HepG2 (cell line): Measurements from ENCODE around the gene POLR1D. TPM values are rescaled to one million over a fixed set of nuclear protein-coding genes. Genes with fewer than 3 reads are reported as not detected.

Experiments
- ATAC-seq: fragments of 200-7000 bp; cut with Tn5 transposase; 3 replicates; pipeline ENCODE4 v1.9.1; 2020; ENCODE audit warnings: mild to moderate bottlenecking, moderate library complexity
- BruUV-seq: library from RNA; stranded (reverse); fragments of 400-500 nt; replicated peaks from 2 replicates; lab custom pipeline; 2021; lab: Mats Ljungman, UMichigan
- CTCF ChIA-PET: fragments of 300-600 bp; formaldehyde crosslinking; extraction: SDS; loops from one replicate; lab custom pipeline; 2021; ENCODE audit warnings: low total read pairs, inconsistent platforms, low intra/inter-chr PET ratio; lab: Yijun Ruan, JAX
- POLR2A ChIA-PET: fragments of 350-600 bp; sonication (Branson Sonifier 250); formaldehyde crosslinking; loops from one replicate; lab custom pipeline; 2020; ENCODE audit warnings: antibody characterized with exemption, inconsistent platforms; lab: Yijun Ruan, JAX
- DNase-seq: peaks from one replicate; pipeline ENCODE4 v3.0.0-alpha.2; 2015; ENCODE audit warnings: low spot score
- FAIRE-seq: peaks from 3 replicates; lab custom pipeline; 2011; peaks lifted over from hg19 to GRCh38; lab: Jason Lieb, UNC
- H2AFZ ChIP-seq: one replicate; pipeline ENCODE4 v1.6.1; 2011; ENCODE audit warnings: low read length, inconsistent platforms
- H3K27ac ChIP-seq: fragments of 300-600 bp; 3 replicates; pipeline ENCODE4 v1.8.0; 2011; ENCODE audit warnings: mixed run types, mild to moderate bottlenecking, mixed read lengths, low read length, inconsistent platforms; ENCODE audit not compliant: insufficient read depth; ENCODE audit errors: extremely low read length
- H3K27me3 ChIP-seq, 2 experiments: fragments of 200-600 bp in 1 of 2; 2 replicates in 1 of 2; 3 replicates in 1 of 2; pipeline versions ENCODE4 v1.6.0 to v1.8.0; 2011; ENCODE audit warnings: low read length in 2 of 2, mild to moderate bottlenecking in 2 of 2, moderate library complexity in 2 of 2, inconsistent platforms in 1 of 2; ENCODE audit not compliant: insufficient read depth in 2 of 2, control insufficient read depth in 1 of 2
- H3K36me3 ChIP-seq, 2 experiments: fragments of 200-600 bp in 1 of 2; replicated peaks in 1 of 2; 2 replicates in 1 of 2; 3 replicates in 1 of 2; pipeline versions ENCODE4 v1.5.1 to v1.8.0; 2011; ENCODE audit warnings: low read length in 2 of 2, inconsistent platforms in 1 of 2; ENCODE audit not compliant: insufficient read depth in 2 of 2, control insufficient read depth in 1 of 2
- H3K4me1 ChIP-seq: 2 replicates; pipeline ENCODE4 v1.5.1; 2012; ENCODE audit warnings: low read length, inconsistent platforms; ENCODE audit not compliant: insufficient read depth
- H3K4me2 ChIP-seq: 2 replicates; pipeline ENCODE4 v1.6.0; 2011; ENCODE audit warnings: low read depth, low read length, inconsistent platforms
- H3K4me3 ChIP-seq, 3 experiments: fragments of 200-600 bp in 1 of 3; sonication (generic), shearing (Covaris generic) in 1 of 3; replicated peaks in 1 of 3; 2 replicates each; pipeline ENCODE4 v1.5.1; 2011 to 2016; ENCODE audit warnings: low read length in 3 of 3, inconsistent platforms in 2 of 3, low read depth in 2 of 3, mild to moderate bottlenecking in 2 of 3, control low read depth in 1 of 3, mixed read lengths in 1 of 3; ENCODE audit not compliant: insufficient read depth in 1 of 3
- H3K79me2 ChIP-seq: one replicate; pipeline ENCODE4 v1.6.1; 2011; ENCODE audit warnings: low read length, inconsistent platforms; ENCODE audit not compliant: insufficient read depth
- H3K9ac ChIP-seq: 2 replicates; pipeline ENCODE4 v1.6.0; 2011; ENCODE audit warnings: mild to moderate bottlenecking, low read depth, low read length, inconsistent platforms; ENCODE audit not compliant: insufficient read depth
- H3K9me3 ChIP-seq: 2 replicates; pipeline ENCODE4 v1.5.1; 2012; ENCODE audit warnings: mild to moderate bottlenecking, low read length
- H4K20me1 ChIP-seq: 2 replicates; pipeline ENCODE4 v1.6.0; 2011; ENCODE audit warnings: inconsistent platforms, mild to moderate bottlenecking, low read length, moderate library complexity; ENCODE audit not compliant: insufficient read depth
- ATF7-NPFF ChIP-seq: sonication (generic); formaldehyde crosslinking; IDR thresholded peaks from 2 replicates; pipeline ENCODE4 v1.8.1; 2023; ENCODE audit warnings: mild to moderate bottlenecking, low read depth, missing genetic modification reagents, moderate library complexity
- HES4 ChIP-seq: sonication (generic); formaldehyde crosslinking; IDR thresholded peaks from 2 replicates; pipeline ENCODE4 v1.9.0; 2021; ENCODE audit warnings: mild to moderate bottlenecking, missing genetic modification reagents, borderline replicate concordance
- HNRNPK ChIP-seq: fragments of 200-400 bp; formaldehyde crosslinking; IDR thresholded peaks from 2 replicates; pipeline ENCODE4 v1.6.1; 2018; ENCODE audit warnings: low read length, low read depth, moderate library complexity, mild to moderate bottlenecking; ENCODE audit not compliant: poor library complexity, severe bottlenecking
- IKZF4 ChIP-seq: sonication (generic); formaldehyde crosslinking; IDR thresholded peaks from 2 replicates; pipeline ENCODE4 v1.5.1; 2020; ENCODE audit warnings: borderline replicate concordance, mild to moderate bottlenecking, low read depth, missing genetic modification reagents; ENCODE audit errors: not compliant biosample characterization
- IRF2 ChIP-seq: IDR thresholded peaks from 2 replicates; pipeline ENCODE4 v1.6.1; 2018; ENCODE audit warnings: missing genetic modification reagents, missing compliant biosample characterization
- MEIS1 ChIP-seq: sonication (generic); formaldehyde crosslinking; IDR thresholded peaks from 2 replicates; pipeline ENCODE4 v1.9.0; 2021; ENCODE audit warnings: mild to moderate bottlenecking, missing genetic modification reagents, moderate library complexity, borderline replicate concordance
- RBAK ChIP-seq: sonication (generic); formaldehyde crosslinking; IDR thresholded peaks from 2 replicates; pipeline ENCODE4 v1.5.1; 2020; ENCODE audit warnings: mild to moderate bottlenecking, missing genetic modification reagents
- SALL2 ChIP-seq: sonication (generic); formaldehyde crosslinking; IDR thresholded peaks from 2 replicates; pipeline ENCODE4 v1.8.1; 2023; ENCODE audit warnings: mild to moderate bottlenecking, missing genetic modification reagents, inconsistent platforms
- SMAD3 ChIP-seq: sonication (generic); formaldehyde crosslinking; IDR thresholded peaks from 2 replicates; pipeline ENCODE4 v1.4.0; 2020; ENCODE audit warnings: missing genetic modification reagents
- TCF7L2 ChIP-seq: IDR thresholded peaks from 2 replicates; pipeline ENCODE4 v1.6.1; 2011; ENCODE audit warnings: mild to moderate bottlenecking, low read depth, low read length, moderate library complexity
- TEAD3 ChIP-seq: optimal IDR thresholded peaks from 2 replicates; pipeline ENCODE3; 2016; ENCODE audit warnings: borderline replicate concordance
- ZFP1 ChIP-seq: IDR thresholded peaks from 2 replicates; pipeline ENCODE4 v1.6.1; 2016
- ZMAT5 ChIP-seq: sonication (generic); formaldehyde crosslinking; IDR thresholded peaks from 2 replicates; pipeline ENCODE4 v1.5.0; 2020; ENCODE audit warnings: mild to moderate bottlenecking, low read depth, missing genetic modification reagents, borderline replicate concordance
- ZNF234 ChIP-seq: sonication (generic); formaldehyde crosslinking; conservative IDR thresholded peaks from 2 replicates; pipeline ENCODE4 v1.5.1; 2020; ENCODE audit warnings: mild to moderate bottlenecking, missing genetic modification reagents
- ZNF501 ChIP-seq: sonication (generic); formaldehyde crosslinking; IDR thresholded peaks from 2 replicates; pipeline ENCODE4 v1.5.1; 2020; ENCODE audit warnings: mild to moderate bottlenecking, moderate library complexity, missing genetic modification reagents
- ZNF740 ChIP-seq: sonication (generic); formaldehyde crosslinking; IDR thresholded peaks from 2 replicates; pipeline ENCODE4 v1.4.0; 2020; ENCODE audit warnings: missing genetic modification reagents
- WGBS: methylation state at CpG from one replicate; pipeline ENCODE4 v1.1.6; 2017; ENCODE audit warnings: low lambda C conversion rate; 5-methylcytosine and 5-hydroxymethylcytosine counted together
- in situ Hi-C: cut with HindIII; loops from 2 replicates; pipeline ENCODE4 v1.10.0; 2017; ENCODE audit warnings: low pct_unique_long_range_greater_than_20kb; ENCODE audit not compliant: extremely low pct_ligation_motif_present
- intact Hi-C: fragments of 100-400 bp; cut with micrococcal nuclease; formaldehyde crosslinking; loops from one replicate; pipeline ENCODE4 v1.10.0; 2022; ENCODE audit not compliant: unreplicated experiment
- polyA plus RNA-seq, 8 experiments: library from polyadenylated mRNA; depleted of rRNA in 3 of 8; stranded (reverse) in 7 of 8; unstranded in 1 of 8; fragments of >200 nt; fragmentation: Illumina TruSeq in 4 of 8; extraction: Trizol in 4 of 8; gene quantifications; 2 replicates each; pipeline versions ENCODE4 v1.2.1 to v1.2.3, GENCODE V29; 2011 to 2016; ENCODE audit warnings: low read depth in 4 of 8, missing spikeins in 1 of 8, mixed read lengths in 1 of 8; ENCODE audit not compliant: insufficient read depth in 1 of 8
- total RNA-seq, 5 experiments: library from RNA; depleted of rRNA; stranded (reverse); fragments of >200 nt; fragmentation: Illumina TruSeq; extraction: Trizol; gene quantifications; 2 replicates each; pipeline ENCODE4 v1.2.3, GENCODE V29; 2016; ENCODE audit warnings: low read depth in 1 of 5
- TF ChIP-seq, protein P1 (sequence below): sonication (generic); formaldehyde crosslinking; conservative IDR thresholded peaks from 2 replicates; pipeline ENCODE4 v1.8.0; 2022; ENCODE audit warnings: low read depth, missing genetic modification reagents
- TF ChIP-seq, protein P2 (sequence below): sonication (generic); formaldehyde crosslinking; IDR thresholded peaks from 2 replicates; pipeline ENCODE4 v1.4.0; 2020; ENCODE audit warnings: mild to moderate bottlenecking, missing genetic modification reagents
- TF ChIP-seq, protein P3 (sequence below): sonication (generic); formaldehyde crosslinking; IDR thresholded peaks from 2 replicates; pipeline ENCODE4 v1.4.0; 2020; ENCODE audit warnings: missing genetic modification reagents, low read depth, mild to moderate bottlenecking, borderline replicate concordance

POLR1D gene
- total and polyA plus RNA-seq, 2 of the 13 experiments (the other 11 are each of a cell fraction or from before 2014, with no cell fraction given) = 183 to 490 TPM

DNA sequence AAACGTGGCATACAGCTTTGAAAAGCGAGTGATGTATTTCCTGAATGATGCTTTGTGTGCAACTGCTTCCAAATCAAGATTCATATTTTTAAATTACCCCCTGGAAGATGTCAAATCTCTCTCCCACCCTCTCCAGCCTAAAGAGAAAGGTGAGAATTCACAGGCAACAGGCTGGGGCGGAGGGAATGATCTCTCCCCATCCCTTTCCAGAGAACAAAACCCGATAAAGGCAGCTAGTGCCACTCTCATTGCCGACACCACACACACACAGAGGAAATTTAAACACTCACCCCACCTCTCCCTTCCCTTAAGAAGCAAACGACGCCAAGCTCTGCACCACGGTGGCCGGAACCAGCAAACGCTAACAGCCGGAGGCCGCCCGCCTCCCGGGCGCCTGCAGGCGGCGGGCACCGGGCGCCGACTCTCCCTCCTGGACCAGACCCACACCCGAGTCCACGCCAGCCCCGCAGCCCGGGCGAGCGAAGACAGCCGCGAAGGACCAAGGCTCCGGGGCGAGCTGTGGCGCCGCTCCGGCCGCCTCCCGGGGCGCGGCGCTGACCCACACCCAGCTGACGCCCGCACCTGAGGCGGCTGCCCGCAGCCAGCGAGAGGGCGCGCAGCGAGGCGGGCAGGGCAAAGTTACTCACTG is 1.8 kb upstream of the POLR1D start:
- peak overlapping the region; percentile 79 for H3K4me2 ChIP-seq
- no peak overlapping the region for H2AFZ ChIP-seq
- peak; percentile 7 for DNase-seq
- H4K20me1 ChIP-seq = peaks cover 28% of the 10 kb centered on the region
- peaks cover 7% of the 10 kb centered on the region for H3K9me3 ChIP-seq
- peak overlapping the region; percentile 79 to 91 (median 86) for H3K4me3 ChIP-seq
- no peak for FAIRE-seq
- intact Hi-C loops (loop anchor here (5.0 kb wide), 2 partner anchors 88 to 92 kb away; no protein-coding TSS in a partner anchor), in situ Hi-C loops (no loop called here)
- peak; percentile 23 for ATAC-seq
- peaks cover 80% of the 10 kb centered on the region for H3K79me2 ChIP-seq
- H3K9ac ChIP-seq = peak overlapping the region; percentile 81
- BruUV-seq = TSS peak; percentile 59
- H3K4me1 ChIP-seq = peaks cover 55% of the 10 kb centered on the region
- 1% methylated on average over 14 of the region's 47 CpGs for WGBS
- H3K27ac ChIP-seq = peak overlapping the region; percentile 91
- ChIA-PET POLR2A (interaction anchor here (0.9 to 3.2 kb wide), 15 partner anchors 9 to 637 kb away, joined by 3 to 18 read pairs (median 6); no protein-coding TSS in a partner anchor), CTCF (no interaction called here)
- no peaks in the 10 kb centered on the region; a peak in 1 of 5 replicates for H3K27me3 ChIP-seq
- peaks cover 1 to 4% of the 10 kb centered on the region in 2 experiments; a peak in 2 of 5 replicates for H3K36me3 ChIP-seq
- TF ChIP-seq TEAD3 (CRISPR knock-in tag) = no peak
- no peak for TF ChIP-seq HES4 (CRISPR knock-in tag)
- TF ChIP-seq HNRNPK = peak; percentile 2
- TF ChIP-seq ZNF234 = 0 out of 2 replicates have a peak, but pooled peaks have one; percentile 6
- no peak for TF ChIP-seq SALL2 (CRISPR knock-in tag)
- no peak for TF ChIP-seq IRF2 (CRISPR knock-in tag)
- TF ChIP-seq, protein P1, sequence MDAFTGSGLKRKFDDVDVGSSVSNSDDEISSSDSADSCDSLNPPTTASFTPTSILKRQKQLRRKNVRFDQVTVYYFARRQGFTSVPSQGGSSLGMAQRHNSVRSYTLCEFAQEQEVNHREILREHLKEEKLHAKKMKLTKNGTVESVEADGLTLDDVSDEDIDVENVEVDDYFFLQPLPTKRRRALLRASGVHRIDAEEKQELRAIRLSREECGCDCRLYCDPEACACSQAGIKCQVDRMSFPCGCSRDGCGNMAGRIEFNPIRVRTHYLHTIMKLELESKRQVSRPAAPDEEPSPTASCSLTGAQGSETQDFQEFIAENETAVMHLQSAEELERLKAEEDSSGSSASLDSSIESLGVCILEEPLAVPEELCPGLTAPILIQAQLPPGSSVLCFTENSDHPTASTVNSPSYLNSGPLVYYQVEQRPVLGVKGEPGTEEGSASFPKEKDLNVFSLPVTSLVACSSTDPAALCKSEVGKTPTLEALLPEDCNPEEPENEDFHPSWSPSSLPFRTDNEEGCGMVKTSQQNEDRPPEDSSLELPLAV (CRISPR knock-in tag) = no peak
- no peak for TF ChIP-seq ZFP1 (CRISPR knock-in tag)
- TF ChIP-seq, protein P2, sequence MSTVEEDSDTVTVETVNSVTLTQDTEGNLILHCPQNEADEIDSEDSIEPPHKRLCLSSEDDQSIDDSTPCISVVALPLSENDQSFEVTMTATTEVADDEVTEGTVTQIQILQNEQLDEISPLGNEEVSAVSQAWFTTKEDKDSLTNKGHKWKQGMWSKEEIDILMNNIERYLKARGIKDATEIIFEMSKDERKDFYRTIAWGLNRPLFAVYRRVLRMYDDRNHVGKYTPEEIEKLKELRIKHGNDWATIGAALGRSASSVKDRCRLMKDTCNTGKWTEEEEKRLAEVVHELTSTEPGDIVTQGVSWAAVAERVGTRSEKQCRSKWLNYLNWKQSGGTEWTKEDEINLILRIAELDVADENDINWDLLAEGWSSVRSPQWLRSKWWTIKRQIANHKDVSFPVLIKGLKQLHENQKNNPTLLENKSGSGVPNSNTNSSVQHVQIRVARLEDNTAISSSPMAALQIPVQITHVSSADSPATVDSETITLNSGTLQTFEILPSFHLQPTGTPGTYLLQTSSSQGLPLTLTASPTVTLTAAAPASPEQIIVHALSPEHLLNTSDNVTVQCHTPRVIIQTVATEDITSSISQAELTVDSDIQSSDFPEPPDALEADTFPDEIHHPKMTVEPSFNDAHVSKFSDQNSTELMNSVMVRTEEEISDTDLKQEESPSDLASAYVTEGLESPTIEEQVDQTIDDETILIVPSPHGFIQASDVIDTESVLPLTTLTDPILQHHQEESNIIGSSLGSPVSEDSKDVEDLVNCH (CRISPR knock-in tag) = no peak
- no peak for TF ChIP-seq MEIS1 (CRISPR knock-in tag)
- no peak; the same call in 1 of the 2 replicates for TF ChIP-seq ZNF740 (CRISPR knock-in tag)
- no peak for TF ChIP-seq ZNF501 (CRISPR knock-in tag)
- no peak for TF ChIP-seq ZMAT5 (CRISPR knock-in tag)
- TF ChIP-seq IKZF4 (CRISPR knock-in tag) = peak; percentile 24
- no peak for TF ChIP-seq RBAK (CRISPR knock-in tag)
- TF ChIP-seq SMAD3 (CRISPR knock-in tag) = no peak
- TF ChIP-seq ATF7-NPFF (CRISPR knock-in tag) = peak; percentile 17; the same call in 1 of the 2 replicates
- no peak for TF ChIP-seq TCF7L2
- TF ChIP-seq, protein P3, sequence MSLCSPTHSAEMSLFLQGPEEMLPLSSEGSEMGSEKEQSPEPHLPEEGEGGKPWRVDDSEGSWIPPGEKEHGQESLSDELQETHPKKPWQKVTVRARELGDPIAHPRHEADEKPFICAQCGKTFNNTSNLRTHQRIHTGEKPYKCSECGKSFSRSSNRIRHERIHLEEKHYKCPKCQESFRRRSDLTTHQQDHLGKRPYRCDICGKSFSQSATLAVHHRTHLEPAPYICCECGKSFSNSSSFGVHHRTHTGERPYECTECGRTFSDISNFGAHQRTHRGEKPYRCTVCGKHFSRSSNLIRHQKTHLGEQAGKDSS (CRISPR knock-in tag) = no peak
